ENCODE data around the gene BEGAIN.
"Not testable (repeated sequence)": the region's sequence is repeated elsewhere in the genome, so short reads cannot be mapped to it uniquely, and the experiment has no call there.

Gene BEGAIN

GRCh38 chr14:100522616-100523099, 64.6 kb downstream of the BEGAIN start:
- DNase-seq (ENCODE audit: low read depth), result no peak
- H3K4me3 ChIP-seq (ENCODE audit: low read length), result no peak overlapping the region
- no peak for TF ChIP-seq CTCF (conservative IDR thresholded peaks at IDR 0.05; ENCODE audit: low read length)

- H3K4me3 ChIP-seq (ENCODE audit: low read length); DNase-seq (ENCODE audit: low read depth): not testable (repeated sequence)
These were observed 81.2 kb downstream of the BEGAIN start for GRCh38 chr14:100506053-100506452.

- no peak for TF ChIP-seq CTCF (conservative IDR thresholded peaks at IDR 0.05; ENCODE audit: low read length)
- DNase-seq (ENCODE audit: low read depth), result no peak
- no peak overlapping the region for H3K4me3 ChIP-seq (ENCODE audit: low read length)
These were observed 82.7 kb downstream of the BEGAIN start for GRCh38 chr14:100504372-100505078.

GRCh38 chr14:100503251-100503650, 84.0 kb downstream of the BEGAIN start:
- DNase-seq (ENCODE audit: low read depth), result no peak
- no peak for TF ChIP-seq CTCF (conservative IDR thresholded peaks at IDR 0.05; ENCODE audit: low read length)
- H3K4me3 ChIP-seq (ENCODE audit: low read length), result no peak overlapping the region

- no peak overlapping the region for H3K4me3 ChIP-seq (ENCODE audit: low read length)
- DNase-seq (ENCODE audit: low read depth), result no peak
- no peak for TF ChIP-seq CTCF (conservative IDR thresholded peaks at IDR 0.05; ENCODE audit: low read length)
These were observed 84.5 kb downstream of the BEGAIN start for GRCh38 chr14:100502622-100503220.

- no peak for TF ChIP-seq CTCF (conservative IDR thresholded peaks at IDR 0.05; ENCODE audit: low read length)
- no peak overlapping the region for H3K4me3 ChIP-seq (ENCODE audit: low read length)
- no peak for DNase-seq (ENCODE audit: low read depth)
These were observed 87.1 kb downstream of the BEGAIN start for GRCh38 chr14:100500128-100500527.

GRCh38 chr14:100498068-100498467, 89.1 kb downstream of the BEGAIN start:
- no peak overlapping the region for H3K4me3 ChIP-seq (ENCODE audit: low read length)
- DNase-seq (ENCODE audit: low read depth), result no peak
- no peak for TF ChIP-seq CTCF (conservative IDR thresholded peaks at IDR 0.05; ENCODE audit: low read length)
